IMR-90 (cell line): Measurements from ENCODE around the gene ZNF524. TPM values are rescaled to one million over a fixed set of nuclear protein-coding genes. Genes with fewer than 3 reads are reported as not detected.

Experiments used
- ATAC-seq: fragments of 200-7000 bp; cut with Tn5 transposase; 2 replicates; pipeline ENCODE4 v1.9.1; 2020; ENCODE audit warnings: low read depth, mild to moderate bottlenecking, moderate library complexity
- BruUV-seq: library from RNA; stranded (reverse); fragments of 400-500 nt; replicated peaks from 2 replicates; lab custom pipeline; 2021; lab: Mats Ljungman, UMichigan
- CTCF ChIA-PET: fragments of 300-600 bp; formaldehyde crosslinking; extraction: SDS; loops from one replicate; lab custom pipeline; 2021; ENCODE audit warnings: antibody characterized with exemption; lab: Yijun Ruan, JAX
- POLR2A ChIA-PET: fragments of 300-600 bp; sonication (Branson Sonifier 250); formaldehyde crosslinking; loops from one replicate; lab custom pipeline; 2022; ENCODE audit warnings: antibody characterized with exemption; ENCODE audit not compliant: unreplicated experiment; lab: Charles Lee
- DNase-seq: peaks from one replicate; pipeline ENCODE4 v3.0.0; 2013
- H2AFZ ChIP-seq: replicated peaks from 2 replicates; pipeline ENCODE3; 2013; ENCODE audit warnings: low read length, mild to moderate bottlenecking; ENCODE audit not compliant: poor library complexity
- H2AK5ac ChIP-seq: 2 replicates; pipeline ENCODE4 v1.6.1; 2013; ENCODE audit warnings: low read depth, low read length, inconsistent platforms
- H2AK9ac ChIP-seq: replicated peaks from 2 replicates; pipeline ENCODE3; 2013; ENCODE audit warnings: mild to moderate bottlenecking, low read depth, low read length, moderate library complexity; ENCODE audit not compliant: poor library complexity
- H2BK120ac ChIP-seq: 2 replicates; pipeline ENCODE4 v1.6.1; 2013; ENCODE audit warnings: low read depth, low read length, inconsistent platforms
- H2BK15ac ChIP-seq: 3 replicates; pipeline ENCODE4 v1.6.1; 2013; ENCODE audit warnings: low read depth, low read length, inconsistent platforms
- H2BK20ac ChIP-seq: 2 replicates; pipeline ENCODE4 v1.6.1; 2013; ENCODE audit warnings: low read depth, mild to moderate bottlenecking, inconsistent platforms, low read length, moderate library complexity
- H2BK5ac ChIP-seq: 2 replicates; pipeline ENCODE4 v1.6.1; 2013; ENCODE audit warnings: mild to moderate bottlenecking, low read depth, low read length, inconsistent platforms; ENCODE audit not compliant: poor library complexity, severe bottlenecking
- H3K14ac ChIP-seq: replicated peaks from 2 replicates; pipeline ENCODE4 v1.6.1; 2013; ENCODE audit warnings: low read depth, low read length, inconsistent platforms
- H3K18ac ChIP-seq: 2 replicates; pipeline ENCODE4 v1.6.1; 2013; ENCODE audit warnings: low read depth, low read length, control low read depth
- H3K23ac ChIP-seq: 2 replicates; pipeline ENCODE4 v1.6.1; 2013; ENCODE audit warnings: low read depth, low read length, inconsistent platforms
- H3K27ac ChIP-seq: 2 replicates; pipeline ENCODE4 v1.5.1; 2013; ENCODE audit warnings: mild to moderate bottlenecking, control low read depth, low read length; ENCODE audit not compliant: insufficient read depth
- H3K27me3 ChIP-seq: 2 replicates; pipeline ENCODE4 v1.6.1; 2013; ENCODE audit warnings: low read length; ENCODE audit not compliant: control insufficient read depth, insufficient read depth
- H3K36me3 ChIP-seq: 2 replicates; pipeline ENCODE4 v1.6.1; 2013; ENCODE audit warnings: low read length, mixed read lengths; ENCODE audit not compliant: control insufficient read depth, insufficient read depth
- H3K4ac ChIP-seq: 2 replicates; pipeline ENCODE4 v1.6.1; 2013; ENCODE audit warnings: low read depth, low read length, inconsistent platforms
- H3K4me1 ChIP-seq: 2 replicates; pipeline ENCODE4 v1.6.1; 2013; ENCODE audit warnings: low read length, mixed read lengths; ENCODE audit not compliant: control insufficient read depth, insufficient read depth
- H3K4me2 ChIP-seq: 2 replicates; pipeline ENCODE4 v1.6.1; 2013; ENCODE audit warnings: low read depth, mild to moderate bottlenecking, control low read depth, low read length, moderate library complexity
- H3K4me3 ChIP-seq: 2 replicates; pipeline ENCODE4 v1.5.1; 2013; ENCODE audit warnings: low read depth, mild to moderate bottlenecking, control low read depth, low read length, moderate library complexity; ENCODE audit not compliant: insufficient read depth
- H3K56ac ChIP-seq: 2 replicates; pipeline ENCODE4 v1.6.1; 2013; ENCODE audit warnings: low read length, inconsistent platforms; ENCODE audit not compliant: insufficient read depth; ENCODE audit errors: extremely low read depth
- H3K79me1 ChIP-seq, 2 experiments: 2 replicates each; pipeline ENCODE4 v1.6.1; 2013; ENCODE audit warnings: low read length in 2 of 2, inconsistent platforms in 1 of 2, low read depth in 1 of 2
- H3K9ac ChIP-seq: 2 replicates; pipeline ENCODE4 v1.6.1; 2013; ENCODE audit warnings: low read depth, low read length, control low read depth
- H3K9me1 ChIP-seq: 2 replicates; pipeline ENCODE4 v1.6.1; 2013; ENCODE audit warnings: low read length, inconsistent platforms; ENCODE audit not compliant: insufficient read depth
- H3K9me3 ChIP-seq: 2 replicates; pipeline ENCODE4 v1.6.1; 2013; ENCODE audit warnings: low read length; ENCODE audit not compliant: control insufficient read depth, insufficient read depth
- H4K20me1 ChIP-seq: 2 replicates; pipeline ENCODE4 v1.6.1; 2013; ENCODE audit warnings: low read length, inconsistent platforms; ENCODE audit not compliant: insufficient read depth
- H4K5ac ChIP-seq: 2 replicates; pipeline ENCODE4 v1.6.1; 2013; ENCODE audit warnings: mild to moderate bottlenecking, low read depth, low read length, control low read depth
- H4K8ac ChIP-seq, 2 experiments: 2 replicates each; pipeline ENCODE4 v1.6.1; 2013; ENCODE audit warnings: low read depth in 2 of 2, low read length in 2 of 2, control low read depth in 1 of 2, inconsistent platforms in 1 of 2
- H4K91ac ChIP-seq: 2 replicates; pipeline ENCODE4 v1.6.1; 2013; ENCODE audit warnings: low read depth, low read length, inconsistent platforms; ENCODE audit not compliant: insufficient read depth
- BHLHE40 ChIP-seq: fragments of 150-350 bp; IDR thresholded peaks from 2 replicates; pipeline ENCODE4 v1.6.1; 2016; ENCODE audit warnings: mild to moderate bottlenecking, low read depth, low read length
- FOS ChIP-seq: fragments of 150-350 bp; IDR thresholded peaks from 2 replicates; pipeline ENCODE4 v1.6.1; 2016; ENCODE audit warnings: low read depth, low read length
- MAZ ChIP-seq: IDR thresholded peaks from 2 replicates; pipeline ENCODE4 v1.6.1; 2012; ENCODE audit warnings: low read depth, mild to moderate bottlenecking, low read length, improper control_type of control experiment, moderate library complexity, borderline replicate concordance
- NFE2L2 ChIP-seq: fragments of 150-350 bp; IDR thresholded peaks from 2 replicates; pipeline ENCODE4 v1.6.1; 2016; ENCODE audit warnings: low read depth, mild to moderate bottlenecking, low read length
- RAD21 ChIP-seq: IDR thresholded peaks from 2 replicates; pipeline ENCODE4 v1.6.1; 2012; ENCODE audit warnings: low read length, improper control_type of control experiment
- RFX5 ChIP-seq: IDR thresholded peaks from 2 replicates; pipeline ENCODE4 v1.8.0; 2012; ENCODE audit warnings: low read depth, mild to moderate bottlenecking, low read length, moderate library complexity
- whole genome bisulfite sequencing, 2 experiments: methylation state at CpG; one replicate each; pipeline versions ENCODE4 v1.1.5 to v1.1.7; 2013; ENCODE audit warnings: missing lambda C conversion rate in 2 of 2; ENCODE audit not compliant: insufficient read length in 1 of 2; ENCODE audit errors: extremely low coverage in 2 of 2; 5-methylcytosine and 5-hydroxymethylcytosine counted together
- dilution Hi-C: fragments of 300-500 bp; cut with HindIII; formaldehyde crosslinking; loops from one replicate; pipeline ENCODE4 v1.14.3; 2018; ENCODE audit warnings: low sequenced_read_pairs; ENCODE audit not compliant: unreplicated experiment
- in situ Hi-C: fragments of 300-500 bp; cut with MboI; formaldehyde crosslinking; loops from 3 replicates; pipeline ENCODE4 v1.14.3; 2019; ENCODE audit warnings: low sequenced_read_pairs, inconsistent platforms, mixed read lengths
- intact Hi-C: fragments of 100-400 bp; cut with micrococcal nuclease; formaldehyde crosslinking; loops from 2 replicates; pipeline ENCODE4 v1.10.0; 2022
- polyA plus RNA-seq, 3 experiments: library from polyadenylated mRNA; depleted of rRNA; stranded (reverse); fragments of >200 nt; gene quantifications; 2 replicates each; pipeline ENCODE4 v1.2.3, GENCODE V29; 2012; ENCODE audit warnings: low replicate concordance in 1 of 3
- total RNA-seq: library from RNA; depleted of rRNA; stranded (reverse); fragments of >200 nt; gene quantifications from 2 replicates; pipeline ENCODE4 v1.2.3, GENCODE V29; 2012
- TF ChIP-seq, protein P1 (sequence below): fragments of 150-350 bp; IDR thresholded peaks from 2 replicates; pipeline ENCODE4 v1.6.1; 2017; ENCODE audit warnings: mild to moderate bottlenecking, antibody characterized with exemption, low read length, low read depth
- TF ChIP-seq, protein P2 (sequence below): conservative IDR thresholded peaks from 2 replicates; pipeline ENCODE4 v1.5.1; 2012; ENCODE audit warnings: mild to moderate bottlenecking, low read depth, low read length, improper control_type of control experiment

The ZNF524 gene
- total and polyA plus RNA-seq, 2 of the 4 experiments (the other 2 are of a cell fraction) = 2.3 to 6.6 TPM

DNA sequence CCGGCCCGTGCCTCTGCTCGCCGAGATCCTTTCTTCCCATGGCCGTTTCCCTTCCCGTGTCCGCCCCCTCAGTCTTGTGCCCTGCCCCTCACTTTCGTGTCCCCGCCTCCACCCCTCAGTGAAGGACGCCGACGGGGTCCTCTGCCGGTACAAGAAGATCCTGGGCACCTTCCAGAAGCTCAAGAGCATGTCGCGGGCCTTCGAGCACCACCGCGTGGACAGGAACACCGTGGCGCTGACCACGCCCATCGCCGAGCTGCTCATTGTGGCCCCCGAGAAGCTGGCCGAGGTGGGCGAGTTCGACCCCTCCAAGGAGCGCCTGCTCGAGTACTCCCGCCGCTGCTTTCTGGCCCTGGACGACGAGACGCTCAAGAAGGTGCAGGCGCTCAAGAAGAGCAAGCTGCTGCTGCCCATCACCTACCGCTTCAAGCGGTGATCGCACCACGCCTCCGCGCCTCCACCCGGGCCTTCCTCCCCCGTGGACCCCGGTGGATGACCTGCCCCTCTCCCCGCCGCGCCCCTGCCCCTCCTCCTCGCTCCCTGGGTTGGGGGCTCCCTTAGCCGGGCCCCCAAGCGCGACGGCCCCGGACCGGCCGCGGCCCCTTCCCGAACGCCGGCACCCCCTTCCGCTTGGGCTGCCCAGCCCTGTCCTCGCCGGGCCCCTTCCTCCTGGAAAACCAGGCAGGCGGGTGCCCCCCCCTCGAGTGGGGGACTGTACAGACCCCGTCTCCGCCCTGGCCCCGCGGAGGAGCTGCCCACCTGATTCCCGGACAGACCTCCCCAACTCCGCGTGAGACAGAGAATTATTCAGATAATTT, 52.4 kb downstream of the ZNF524 start:
- Histone ChIP-seq H4K5ac (no peak overlapping the region), H4K20me1 (peaks cover 30% of the 10 kb centered on the region), H3K27ac (no peak overlapping the region), H3K4ac (no peak overlapping the region), H3K14ac (no peak overlapping the region), H2BK20ac (no peak overlapping the region), H2AK5ac (no peak overlapping the region; the same call in 1 of the 2 replicates), H3K9me3 (no peaks in the 10 kb centered on the region), H3K4me2 (no peak overlapping the region), H3K9me1 (0 out of 2 replicates have a peak, but pooled peaks cover 10% of the 10 kb centered on the region), H3K36me3 (peaks cover 8% of the 10 kb centered on the region), H3K56ac (no peak overlapping the region), H2BK5ac (no peak overlapping the region), H3K79me1 (peaks cover 8 to 19% of the 10 kb centered on the region in 2 experiments; a peak in 3 of 4 replicates), H3K9ac (no peak overlapping the region), H3K4me1 (peaks cover 13% of the 10 kb centered on the region), H3K4me3 (no peak overlapping the region), H2AFZ (peak overlapping the region; percentile 15), H3K23ac (no peak overlapping the region), H2BK120ac (no peak overlapping the region), H2BK15ac (no peak overlapping the region), H4K91ac (no peak overlapping the region), H4K8ac (no peak overlapping the region), H3K27me3 (no peaks in the 10 kb centered on the region), H3K18ac (no peak overlapping the region), H2AK9ac (peak overlapping the region; percentile 61)
- dilution Hi-C loops = no loop called here
- ChIA-PET CTCF (interaction anchor here (0.5 to 0.9 kb wide), 4 partner anchors 14 to 1516 kb away, joined by 3 to 4 read pairs (median 3); no protein-coding TSS in a partner anchor), POLR2A (interaction anchor here (0.6 kb wide), 1 partner anchor 403 kb away, joined by 10 read pairs; no protein-coding TSS in a partner anchor)
- in situ Hi-C loops = loop anchor here (25.0 kb wide), 2 partner anchors 1190 to 1515 kb away; partner anchors contain the start of genes CDC42EP5, CNOT3 and LENG9
- TF ChIP-seq NFE2L2 (no peak), FOS (no peak), RAD21 (no peak), RFX5 (no peak), BHLHE40 (no peak), MAZ (no peak)
- TF ChIP-seq, protein P1, sequence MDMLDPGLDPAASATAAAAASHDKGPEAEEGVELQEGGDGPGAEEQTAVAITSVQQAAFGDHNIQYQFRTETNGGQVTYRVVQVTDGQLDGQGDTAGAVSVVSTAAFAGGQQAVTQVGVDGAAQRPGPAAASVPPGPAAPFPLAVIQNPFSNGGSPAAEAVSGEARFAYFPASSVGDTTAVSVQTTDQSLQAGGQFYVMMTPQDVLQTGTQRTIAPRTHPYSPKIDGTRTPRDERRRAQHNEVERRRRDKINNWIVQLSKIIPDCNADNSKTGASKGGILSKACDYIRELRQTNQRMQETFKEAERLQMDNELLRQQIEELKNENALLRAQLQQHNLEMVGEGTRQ = no peak
- TF ChIP-seq, protein P2, sequence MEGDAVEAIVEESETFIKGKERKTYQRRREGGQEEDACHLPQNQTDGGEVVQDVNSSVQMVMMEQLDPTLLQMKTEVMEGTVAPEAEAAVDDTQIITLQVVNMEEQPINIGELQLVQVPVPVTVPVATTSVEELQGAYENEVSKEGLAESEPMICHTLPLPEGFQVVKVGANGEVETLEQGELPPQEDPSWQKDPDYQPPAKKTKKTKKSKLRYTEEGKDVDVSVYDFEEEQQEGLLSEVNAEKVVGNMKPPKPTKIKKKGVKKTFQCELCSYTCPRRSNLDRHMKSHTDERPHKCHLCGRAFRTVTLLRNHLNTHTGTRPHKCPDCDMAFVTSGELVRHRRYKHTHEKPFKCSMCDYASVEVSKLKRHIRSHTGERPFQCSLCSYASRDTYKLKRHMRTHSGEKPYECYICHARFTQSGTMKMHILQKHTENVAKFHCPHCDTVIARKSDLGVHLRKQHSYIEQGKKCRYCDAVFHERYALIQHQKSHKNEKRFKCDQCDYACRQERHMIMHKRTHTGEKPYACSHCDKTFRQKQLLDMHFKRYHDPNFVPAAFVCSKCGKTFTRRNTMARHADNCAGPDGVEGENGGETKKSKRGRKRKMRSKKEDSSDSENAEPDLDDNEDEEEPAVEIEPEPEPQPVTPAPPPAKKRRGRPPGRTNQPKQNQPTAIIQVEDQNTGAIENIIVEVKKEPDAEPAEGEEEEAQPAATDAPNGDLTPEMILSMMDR = no peak
- 71% methylated on average over 34 of the region's 71 CpGs; no CpG with 5 or more reads in 1 of the 2 experiments for WGBS, 2 experiments
- BruUV-seq = no TSS peak
- intact Hi-C loops = no loop called here
- no peak for DNase-seq
- no peak for ATAC-seq
